Stomach (tissue), 9 donors: ENCODE measurements around the gene PRORP. TPM values are rescaled to one million over a fixed set of nuclear protein-coding genes. Genes with fewer than 3 reads are reported as not detected.
"Not testable (repeated sequence)": the region's sequence is repeated elsewhere in the genome, so short reads cannot be mapped to it uniquely, and the experiment has no call there.

Experiments used
- DNase-seq, 2 donors: peaks; one replicate each; pipeline versions ENCODE4 v3.0.0 to v3.0.0-alpha.2; 2013 to 2019
- H3K27ac ChIP-seq, 5 donors: fragments of 200-600 bp in 4 of 5; sonication (generic) in 4 of 5; one replicate each; pipeline ENCODE4 v1.5.1; 2013 to 2019; ENCODE audit warnings: mild to moderate bottlenecking in 1 of 5, moderate library complexity in 1 of 5
- H3K27me3 ChIP-seq, 3 donors: fragments of 200-600 bp; sonication (generic); one replicate each; pipeline ENCODE4 v1.5.1; 2017 to 2019; ENCODE audit warnings: mixed run types in 1 of 3
- H3K36me3 ChIP-seq, 4 donors: fragments of 200-600 bp; sonication (generic); 1 replicate in 3 of 4; 2 replicates in 1 of 4; pipeline ENCODE4 v1.5.1; 2016 to 2019
- H3K4me1 ChIP-seq, 4 donors: fragments of 200-600 bp; sonication (generic); one replicate each; pipeline ENCODE4 v1.5.1; 2016 to 2019
- H3K4me3 ChIP-seq, 4 donors: fragments of 200-600 bp; sonication (generic) in 3 of 4; one replicate each; pipeline ENCODE4 v1.5.1; 2016 to 2019; ENCODE audit warnings: mild to moderate bottlenecking in 1 of 4
- H3K9me3 ChIP-seq, 4 donors: fragments of 200-600 bp; sonication (generic); one replicate each; pipeline ENCODE4 v1.5.1; 2016 to 2019
- CTCF ChIP-seq, 7 experiments: fragments of 450-650 bp in 4 of 7; fragments of 200-600 bp in 3 of 7; sonication (generic) in 3 of 7; IDR thresholded peaks; one replicate each; pipeline ENCODE4 v1.5.1; 2016 to 2019; ENCODE audit warnings: antibody characterized with exemption in 7 of 7, control low read depth in 2 of 7, mild to moderate bottlenecking in 1 of 7
- EP300 ChIP-seq: sonication (generic); formaldehyde crosslinking; IDR thresholded peaks from one replicate; pipeline ENCODE4 v1.6.1; 2017; ENCODE audit warnings: antibody characterized with exemption
- POLR2A ChIP-seq, 4 donors: fragments of 450-650 bp; IDR thresholded peaks; one replicate each; pipeline ENCODE4 v1.6.1; 2016; ENCODE audit warnings: antibody characterized with exemption in 4 of 4, control low read depth in 2 of 4, mild to moderate bottlenecking in 1 of 4, moderate library complexity in 1 of 4
- POLR2AphosphoS5 ChIP-seq, 3 donors: sonication (generic); formaldehyde crosslinking; IDR thresholded peaks; one replicate each; pipeline ENCODE4 v1.6.1; 2016; ENCODE audit warnings: antibody characterized with exemption in 3 of 3
- WGBS, 5 donors: extraction: QIAGEN DNeasy Blood & Tissue Kit in 3 of 5; methylation state at CpG; one replicate each; pipeline versions ENCODE4 v1.1.5 to v1.1.7; 2013 to 2018; 5-methylcytosine and 5-hydroxymethylcytosine counted together
- intact Hi-C: fragments of 100-400 bp; cut with DNase I; formaldehyde crosslinking; loops from one replicate; pipeline ENCODE4 v1.15.1; 2023; ENCODE audit warnings: low total_unique reads
- polyA plus RNA-seq, 3 donors: library from polyadenylated mRNA; stranded (reverse); fragments of 200-250 nt; gene quantifications; one replicate each; pipeline ENCODE4 v1.2.3, GENCODE V29; 2013
- total RNA-seq, 5 donors: library from RNA; depleted of rRNA; stranded (reverse); fragments of >200 nt; gene quantifications; one replicate each; pipeline versions ENCODE4 v1.1.0 to v1.2.3, GENCODE V29; 2014 to 2016
- donor health status: healthy with polysubstance abuse.
- donor health status: Bipolar disorder and iron deficiency.
- donor health status: healthy.

The PRORP gene
- total and polyA plus RNA-seq, 8 donors: 6.6 to 79.0 (median 39.4) TPM

DNA sequence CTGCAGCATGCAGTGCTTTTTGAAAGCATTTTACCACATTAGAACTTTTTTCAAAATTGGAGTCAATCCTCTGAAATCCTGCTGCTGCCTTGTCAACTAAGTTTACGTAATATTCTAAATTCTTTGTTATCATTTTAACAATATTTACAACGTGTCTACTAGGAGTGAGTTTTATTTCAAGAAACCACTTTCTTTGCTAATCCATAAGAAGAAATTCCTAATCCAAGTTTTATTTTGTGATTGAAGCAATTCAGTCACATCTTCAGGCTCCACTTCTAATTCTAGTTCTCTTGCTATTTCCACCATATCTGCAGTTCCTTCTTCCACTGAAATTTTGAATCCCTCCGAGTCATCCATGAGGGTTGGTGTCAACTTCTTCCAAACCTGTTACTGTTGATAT is 25.4 kb downstream of the PRORP start:
- H3K27ac ChIP-seq: no peak overlapping the region
- no peaks in the 10 kb centered on the region for H3K4me1 ChIP-seq
- no peak for TF ChIP-seq CTCF (IDR thresholded peaks at IDR 0.05)
- TF ChIP-seq POLR2A (IDR thresholded peaks at IDR 0.05): no peak
- TF ChIP-seq POLR2AphosphoS5 (IDR thresholded peaks at IDR 0.05): no peak
- TF ChIP-seq EP300: no peak
- no peaks in the 10 kb centered on the region for H3K9me3 ChIP-seq
- H3K36me3 ChIP-seq: peaks cover 0 to 22% (median 9%) of the 10 kb centered on the region in 4 donors
- DNase-seq: no peak
- no peak overlapping the region for H3K4me3 ChIP-seq
- no peaks in the 10 kb centered on the region for H3K27me3 ChIP-seq
- WGBS, 5 donors: 76 to 83% (median 80%) methylated on average over 3 of the region's 3 CpGs
- intact Hi-C loops: no loop called here

GRCh38 chr14:35149239-35149638 is 26.9 kb downstream of the PRORP start:
- no peak for DNase-seq
- Histone ChIP-seq H3K27me3 (no peaks in the 10 kb centered on the region), H3K36me3 (peaks cover 0 to 22% (median 2%) of the 10 kb centered on the region in 4 donors), H3K9me3 (no peaks in the 10 kb centered on the region), H3K27ac (no peak overlapping the region), H3K4me1 (no peaks in the 10 kb centered on the region), H3K4me3 (no peak overlapping the region)
- TF ChIP-seq CTCF (IDR thresholded peaks at IDR 0.05) (no peak), EP300 (no peak), POLR2AphosphoS5 (IDR thresholded peaks at IDR 0.05) (no peak)
- intact Hi-C loops: no loop called here
- 95 to 99% (median 97%) methylated on average over 4 of the region's 4 CpGs for WGBS, 5 donors

GRCh38 chr14:35152531-35152930 is 30.2 kb downstream of the PRORP start:
- DNase-seq: not testable (repeated sequence)

GRCh38 chr14:35154016-35154415 is 31.7 kb downstream of the PRORP start:
- Histone ChIP-seq H3K9me3 (no peaks in the 10 kb centered on the region), H3K27ac (no peak overlapping the region), H3K4me1 (peaks cover 0 to 21% (median 5%) of the 10 kb centered on the region in 4 donors), H3K36me3 (peaks cover 0 to 16% (median 6%) of the 10 kb centered on the region in 4 donors), H3K4me3 (no peak overlapping the region), H3K27me3 (no peaks in the 10 kb centered on the region)
- WGBS, 5 donors: 46 to 71% (median 65%) methylated on average over 2 of the region's 2 CpGs
- no peak for DNase-seq
- intact Hi-C loops: no loop called here
- no peak for TF ChIP-seq CTCF (IDR thresholded peaks at IDR 0.05)
- no peak for TF ChIP-seq POLR2A (IDR thresholded peaks at IDR 0.05)

More at GRCh38 chr14:35152531-35152930, 30.2 kb downstream of the PRORP start:
- intact Hi-C loops, H3K27ac ChIP-seq, H3K4me3 ChIP-seq, H3K27me3 ChIP-seq, H3K9me3 ChIP-seq: not testable (repeated sequence)
- H3K4me1 ChIP-seq: peaks cover 0 to 21% (median 5%) of the 10 kb centered on the region in 4 donors
- H3K36me3 ChIP-seq: peaks cover 0 to 15% (median 2%) of the 10 kb centered on the region in 4 donors
- WGBS, 5 donors: 95 to 100% (median 98%) methylated on average over 6 to 35 of the region's 35 CpGs

GRCh38 chr14:35155962-35156361 is 33.6 kb downstream of the PRORP start:
- Histone ChIP-seq H3K36me3 (peaks cover 0 to 28% (median 8%) of the 10 kb centered on the region in 4 donors), H3K4me1 (peaks cover 4 to 32% (median 8%) of the 10 kb centered on the region in 4 donors), H3K27me3 (no peaks in the 10 kb centered on the region), H3K4me3 (no peak overlapping the region), H3K9me3 (no peaks in the 10 kb centered on the region), H3K27ac (peak overlapping the region in 2 of 5 donors; percentile 47 to 59)
- intact Hi-C loops: no loop called here
- DNase-seq: peak in 1 of 2 donors; percentile 31
- TF ChIP-seq CTCF (IDR thresholded peaks at IDR 0.05) (no peak), EP300 (no peak)
- 10 to 18% (median 12%) methylated on average over 1 of the region's 1 CpG for WGBS, 5 donors
